HCT116 (cell line): ENCODE results near the gene TMEM175.

Experiments
- EZH2 ChIP-seq: fragments of 200-600 bp; sonication (generic); IDR thresholded peaks from 2 replicates; pipeline ENCODE4 v1.6.1; 2017; ENCODE audit warnings: antibody characterized with exemption, mixed run types
- EZH2phosphoT487 ChIP-seq: fragments of 200-600 bp; IDR thresholded peaks from 2 replicates; pipeline ENCODE4 v1.6.1; 2018; ENCODE audit warnings: antibody characterized with exemption, borderline replicate concordance
- JUND ChIP-seq: IDR thresholded peaks from 2 replicates; pipeline ENCODE4 v1.6.1; 2012
- POLR2A ChIP-seq: IDR thresholded peaks from 2 replicates; pipeline ENCODE4 v1.7.0; 2011; ENCODE audit warnings: borderline replicate concordance; ENCODE audit not compliant: insufficient read depth, insufficient read length; ENCODE audit errors: extremely low read depth
- POLR2AphosphoS5 ChIP-seq: IDR thresholded peaks from 2 replicates; pipeline ENCODE4 v1.6.1; 2011; ENCODE audit warnings: mild to moderate bottlenecking, low read depth, low read length, moderate library complexity
- SIN3A ChIP-seq: IDR thresholded peaks from 2 replicates; pipeline ENCODE4 v1.6.1; 2012; ENCODE audit warnings: low read depth
- SP1 ChIP-seq: IDR thresholded peaks from 2 replicates; pipeline ENCODE4 v1.6.1; 2012; ENCODE audit warnings: low read depth
- YY1 ChIP-seq: IDR thresholded peaks from 2 replicates; pipeline ENCODE4 v1.6.1; 2011; ENCODE audit warnings: low read length, low read depth, moderate library complexity, mild to moderate bottlenecking; ENCODE audit not compliant: insufficient replicate concordance; ENCODE audit errors: extremely low read depth
- ZNF274 ChIP-seq: fragments of 200-500 bp; sonication (Bioruptor generic); IDR thresholded peaks from 2 replicates; pipeline ENCODE4 v1.6.1; 2014; ENCODE audit warnings: mild to moderate bottlenecking, low read depth, low read length, inconsistent platforms
- TF ChIP-seq, protein P1 (sequence below), 3 experiments: fragments of 200-600 bp in 1 of 3; sonication (generic) in 1 of 3; IDR thresholded peaks in 2 of 3; conservative IDR thresholded peaks in 1 of 3; 2 replicates each; pipeline ENCODE4 v1.5.1; 2012 to 2017; ENCODE audit warnings: low read depth in 2 of 3, low read length in 2 of 3, antibody characterized with exemption in 1 of 3, borderline replicate concordance in 1 of 3, control low read depth in 1 of 3, mild to moderate bottlenecking in 1 of 3, mixed read lengths in 1 of 3, mixed run types in 1 of 3, moderate library complexity in 1 of 3; ENCODE audit not compliant: insufficient read depth in 1 of 3
- TF ChIP-seq, protein P2 (sequence below): IDR thresholded peaks from 2 replicates; pipeline ENCODE4 v1.6.1; 2012
- TF ChIP-seq, protein P3 (sequence below): IDR thresholded peaks from 2 replicates; pipeline ENCODE4 v1.6.1; 2012; ENCODE audit warnings: low read depth
- TF ChIP-seq, protein P4 (sequence below): IDR thresholded peaks from 2 replicates; pipeline ENCODE4 v1.6.1; 2012

DNA sequence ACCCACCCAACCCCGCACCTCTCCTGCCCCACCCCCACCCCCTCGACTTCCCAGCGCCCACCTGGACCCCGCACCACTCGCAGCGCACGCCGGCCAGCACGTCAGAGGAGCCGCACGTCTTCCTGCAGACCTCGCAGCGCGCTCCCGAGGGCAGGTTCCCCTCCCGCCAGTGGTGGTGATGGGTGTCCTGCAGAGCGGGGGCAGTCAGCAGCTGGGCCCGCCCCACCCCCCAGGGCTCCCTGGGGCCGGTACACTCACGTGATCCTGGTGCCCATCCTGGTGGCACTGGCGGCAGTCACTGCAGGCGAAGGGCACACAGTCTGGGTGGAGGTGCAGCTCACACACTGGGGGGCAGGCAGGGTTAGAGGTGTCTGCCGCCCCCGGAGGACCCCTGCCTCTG is 36.0 kb downstream of the TMEM175 start:
- TF ChIP-seq EZH2 (no peak), POLR2A (no peak), EZH2phosphoT487 (no peak), ZNF274 (no peak), POLR2AphosphoS5 (no peak), YY1 (no peak), JUND (no peak), SP1 (no peak), SIN3A (no peak)
- TF ChIP-seq, protein P1, sequence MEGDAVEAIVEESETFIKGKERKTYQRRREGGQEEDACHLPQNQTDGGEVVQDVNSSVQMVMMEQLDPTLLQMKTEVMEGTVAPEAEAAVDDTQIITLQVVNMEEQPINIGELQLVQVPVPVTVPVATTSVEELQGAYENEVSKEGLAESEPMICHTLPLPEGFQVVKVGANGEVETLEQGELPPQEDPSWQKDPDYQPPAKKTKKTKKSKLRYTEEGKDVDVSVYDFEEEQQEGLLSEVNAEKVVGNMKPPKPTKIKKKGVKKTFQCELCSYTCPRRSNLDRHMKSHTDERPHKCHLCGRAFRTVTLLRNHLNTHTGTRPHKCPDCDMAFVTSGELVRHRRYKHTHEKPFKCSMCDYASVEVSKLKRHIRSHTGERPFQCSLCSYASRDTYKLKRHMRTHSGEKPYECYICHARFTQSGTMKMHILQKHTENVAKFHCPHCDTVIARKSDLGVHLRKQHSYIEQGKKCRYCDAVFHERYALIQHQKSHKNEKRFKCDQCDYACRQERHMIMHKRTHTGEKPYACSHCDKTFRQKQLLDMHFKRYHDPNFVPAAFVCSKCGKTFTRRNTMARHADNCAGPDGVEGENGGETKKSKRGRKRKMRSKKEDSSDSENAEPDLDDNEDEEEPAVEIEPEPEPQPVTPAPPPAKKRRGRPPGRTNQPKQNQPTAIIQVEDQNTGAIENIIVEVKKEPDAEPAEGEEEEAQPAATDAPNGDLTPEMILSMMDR (IDR thresholded peaks at IDR 0.05 in 2 of 3, conservative IDR thresholded peaks at IDR 0.05 in 1 of 3; ENCODE audit: borderline replicate concordance in 1 of 3, insufficient read depth in 1 of 3, low read depth in 2 of 3, low read length in 2 of 3) = no peak
- TF ChIP-seq, protein P2, sequence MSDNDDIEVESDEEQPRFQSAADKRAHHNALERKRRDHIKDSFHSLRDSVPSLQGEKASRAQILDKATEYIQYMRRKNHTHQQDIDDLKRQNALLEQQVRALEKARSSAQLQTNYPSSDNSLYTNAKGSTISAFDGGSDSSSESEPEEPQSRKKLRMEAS = no peak
- TF ChIP-seq, protein P3, sequence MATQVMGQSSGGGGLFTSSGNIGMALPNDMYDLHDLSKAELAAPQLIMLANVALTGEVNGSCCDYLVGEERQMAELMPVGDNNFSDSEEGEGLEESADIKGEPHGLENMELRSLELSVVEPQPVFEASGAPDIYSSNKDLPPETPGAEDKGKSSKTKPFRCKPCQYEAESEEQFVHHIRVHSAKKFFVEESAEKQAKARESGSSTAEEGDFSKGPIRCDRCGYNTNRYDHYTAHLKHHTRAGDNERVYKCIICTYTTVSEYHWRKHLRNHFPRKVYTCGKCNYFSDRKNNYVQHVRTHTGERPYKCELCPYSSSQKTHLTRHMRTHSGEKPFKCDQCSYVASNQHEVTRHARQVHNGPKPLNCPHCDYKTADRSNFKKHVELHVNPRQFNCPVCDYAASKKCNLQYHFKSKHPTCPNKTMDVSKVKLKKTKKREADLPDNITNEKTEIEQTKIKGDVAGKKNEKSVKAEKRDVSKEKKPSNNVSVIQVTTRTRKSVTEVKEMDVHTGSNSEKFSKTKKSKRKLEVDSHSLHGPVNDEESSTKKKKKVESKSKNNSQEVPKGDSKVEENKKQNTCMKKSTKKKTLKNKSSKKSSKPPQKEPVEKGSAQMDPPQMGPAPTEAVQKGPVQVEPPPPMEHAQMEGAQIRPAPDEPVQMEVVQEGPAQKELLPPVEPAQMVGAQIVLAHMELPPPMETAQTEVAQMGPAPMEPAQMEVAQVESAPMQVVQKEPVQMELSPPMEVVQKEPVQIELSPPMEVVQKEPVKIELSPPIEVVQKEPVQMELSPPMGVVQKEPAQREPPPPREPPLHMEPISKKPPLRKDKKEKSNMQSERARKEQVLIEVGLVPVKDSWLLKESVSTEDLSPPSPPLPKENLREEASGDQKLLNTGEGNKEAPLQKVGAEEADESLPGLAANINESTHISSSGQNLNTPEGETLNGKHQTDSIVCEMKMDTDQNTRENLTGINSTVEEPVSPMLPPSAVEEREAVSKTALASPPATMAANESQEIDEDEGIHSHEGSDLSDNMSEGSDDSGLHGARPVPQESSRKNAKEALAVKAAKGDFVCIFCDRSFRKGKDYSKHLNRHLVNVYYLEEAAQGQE = no peak
- TF ChIP-seq, protein P4, sequence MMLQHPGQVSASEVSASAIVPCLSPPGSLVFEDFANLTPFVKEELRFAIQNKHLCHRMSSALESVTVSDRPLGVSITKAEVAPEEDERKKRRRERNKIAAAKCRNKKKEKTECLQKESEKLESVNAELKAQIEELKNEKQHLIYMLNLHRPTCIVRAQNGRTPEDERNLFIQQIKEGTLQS = no peak
